MM.1S (cell line): ENCODE measurements around the gene IL1F10.

Experiments used
- EZH2 ChIP-seq: fragments of 300-600 bp; sonication (generic); optimal IDR thresholded peaks from 2 replicates; pipeline ENCODE3; 2017; ENCODE audit warnings: low read depth, mild to moderate bottlenecking, antibody characterized with exemption, low read length, mixed read lengths
- TF ChIP-seq, protein P1 (sequence below): fragments of 300-600 bp; sonication (generic); IDR thresholded peaks from 2 replicates; pipeline ENCODE4 v1.5.1; 2016; ENCODE audit warnings: antibody characterized with exemption, low read length, mixed read lengths

DNA sequence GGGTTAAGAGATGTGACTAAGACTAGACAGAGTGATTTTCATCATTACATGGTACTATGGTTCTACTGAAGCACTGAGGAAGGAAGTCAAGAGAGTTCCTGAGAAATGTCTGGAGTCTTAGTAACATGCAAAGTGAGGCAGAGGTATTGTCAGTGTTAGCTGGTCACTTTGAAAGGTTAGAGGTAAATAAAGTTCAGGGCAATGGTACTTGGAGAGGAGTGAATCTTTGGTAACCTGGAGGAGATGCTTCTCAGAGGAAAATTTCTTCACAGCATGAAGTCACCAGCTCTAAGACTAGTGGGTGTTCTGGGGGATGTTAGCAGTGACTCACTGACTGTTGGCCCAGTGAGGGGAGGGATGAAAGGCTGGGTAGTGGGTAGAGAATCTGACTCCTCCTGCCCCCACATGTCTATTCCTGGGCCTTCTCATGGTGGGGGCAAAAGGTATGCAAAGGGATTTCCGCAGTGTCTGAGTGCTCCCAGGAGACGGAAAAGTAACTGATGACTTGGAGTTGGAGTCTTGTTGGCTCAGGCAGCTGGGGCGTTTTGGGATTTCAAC is 36.4 kb downstream of the IL1F10 start:
- TF ChIP-seq, protein P1, sequence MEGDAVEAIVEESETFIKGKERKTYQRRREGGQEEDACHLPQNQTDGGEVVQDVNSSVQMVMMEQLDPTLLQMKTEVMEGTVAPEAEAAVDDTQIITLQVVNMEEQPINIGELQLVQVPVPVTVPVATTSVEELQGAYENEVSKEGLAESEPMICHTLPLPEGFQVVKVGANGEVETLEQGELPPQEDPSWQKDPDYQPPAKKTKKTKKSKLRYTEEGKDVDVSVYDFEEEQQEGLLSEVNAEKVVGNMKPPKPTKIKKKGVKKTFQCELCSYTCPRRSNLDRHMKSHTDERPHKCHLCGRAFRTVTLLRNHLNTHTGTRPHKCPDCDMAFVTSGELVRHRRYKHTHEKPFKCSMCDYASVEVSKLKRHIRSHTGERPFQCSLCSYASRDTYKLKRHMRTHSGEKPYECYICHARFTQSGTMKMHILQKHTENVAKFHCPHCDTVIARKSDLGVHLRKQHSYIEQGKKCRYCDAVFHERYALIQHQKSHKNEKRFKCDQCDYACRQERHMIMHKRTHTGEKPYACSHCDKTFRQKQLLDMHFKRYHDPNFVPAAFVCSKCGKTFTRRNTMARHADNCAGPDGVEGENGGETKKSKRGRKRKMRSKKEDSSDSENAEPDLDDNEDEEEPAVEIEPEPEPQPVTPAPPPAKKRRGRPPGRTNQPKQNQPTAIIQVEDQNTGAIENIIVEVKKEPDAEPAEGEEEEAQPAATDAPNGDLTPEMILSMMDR = no peak
- TF ChIP-seq EZH2 = no peak
